IMR-90 (cell line): Measurements from ENCODE around the gene SLC44A1.

ENCODE experiments used
- CEBPB ChIP-seq: IDR thresholded peaks from 2 replicates; pipeline ENCODE4 v1.6.1; 2012; ENCODE audit warnings: low read depth, low read length, improper control_type of control experiment
- CHD1 ChIP-seq: IDR thresholded peaks from 2 replicates; pipeline ENCODE4 v1.6.1; 2012; ENCODE audit warnings: low read depth, low read length, improper control_type of control experiment
- MAFK ChIP-seq: IDR thresholded peaks from 2 replicates; pipeline ENCODE4 v1.6.1; 2012; ENCODE audit warnings: low read depth, low read length, improper control_type of control experiment
- NFE2L2 ChIP-seq: fragments of 150-350 bp; IDR thresholded peaks from 2 replicates; pipeline ENCODE4 v1.6.1; 2016; ENCODE audit warnings: low read depth, mild to moderate bottlenecking, low read length
- POLR2A ChIP-seq: IDR thresholded peaks from 2 replicates; pipeline ENCODE4 v1.6.1; 2012; ENCODE audit warnings: mild to moderate bottlenecking, low read depth, low read length
- RAD21 ChIP-seq: IDR thresholded peaks from 2 replicates; pipeline ENCODE4 v1.6.1; 2012; ENCODE audit warnings: low read length, improper control_type of control experiment
- SMC3 ChIP-seq: fragments of 150-350 bp; IDR thresholded peaks from 2 replicates; pipeline ENCODE4 v1.6.1; 2016; ENCODE audit warnings: low read depth, mild to moderate bottlenecking, antibody characterized with exemption, low read length, moderate library complexity
- TF ChIP-seq, protein P1 (sequence below): conservative IDR thresholded peaks from 2 replicates; pipeline ENCODE4 v1.5.1; 2012; ENCODE audit warnings: mild to moderate bottlenecking, low read depth, low read length, improper control_type of control experiment

DNA sequence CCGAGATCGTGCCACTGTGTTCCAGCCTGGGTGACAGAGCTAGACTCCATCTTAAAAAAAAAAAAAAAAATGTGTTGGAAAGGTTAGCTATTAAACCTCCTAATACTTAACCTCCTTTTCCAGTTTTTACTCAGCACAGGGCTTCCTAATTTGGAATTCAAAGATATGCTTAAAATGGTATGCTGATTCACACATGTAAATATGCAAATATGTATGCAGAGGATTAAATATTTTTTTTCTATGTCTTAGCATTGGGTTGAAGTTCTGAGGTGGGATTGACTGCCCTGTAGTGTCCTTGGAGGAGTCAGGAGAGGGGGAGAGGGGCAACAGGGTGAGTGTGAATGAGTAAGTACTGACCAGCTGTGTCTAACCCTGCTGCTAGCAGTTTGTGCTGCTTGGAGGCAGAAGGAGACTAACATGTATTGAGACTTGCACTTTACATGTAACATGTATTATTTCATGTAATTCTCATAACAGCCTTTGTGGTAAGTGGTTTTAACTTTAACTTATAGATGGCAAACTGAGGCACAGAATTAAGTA is 63.2 kb downstream of the SLC44A1 start:
- TF ChIP-seq RAD21 (no peak), SMC3 (no peak), NFE2L2 (no peak), POLR2A (no peak), CHD1 (no peak), CEBPB (no peak), MAFK (no peak)
- TF ChIP-seq, protein P1, sequence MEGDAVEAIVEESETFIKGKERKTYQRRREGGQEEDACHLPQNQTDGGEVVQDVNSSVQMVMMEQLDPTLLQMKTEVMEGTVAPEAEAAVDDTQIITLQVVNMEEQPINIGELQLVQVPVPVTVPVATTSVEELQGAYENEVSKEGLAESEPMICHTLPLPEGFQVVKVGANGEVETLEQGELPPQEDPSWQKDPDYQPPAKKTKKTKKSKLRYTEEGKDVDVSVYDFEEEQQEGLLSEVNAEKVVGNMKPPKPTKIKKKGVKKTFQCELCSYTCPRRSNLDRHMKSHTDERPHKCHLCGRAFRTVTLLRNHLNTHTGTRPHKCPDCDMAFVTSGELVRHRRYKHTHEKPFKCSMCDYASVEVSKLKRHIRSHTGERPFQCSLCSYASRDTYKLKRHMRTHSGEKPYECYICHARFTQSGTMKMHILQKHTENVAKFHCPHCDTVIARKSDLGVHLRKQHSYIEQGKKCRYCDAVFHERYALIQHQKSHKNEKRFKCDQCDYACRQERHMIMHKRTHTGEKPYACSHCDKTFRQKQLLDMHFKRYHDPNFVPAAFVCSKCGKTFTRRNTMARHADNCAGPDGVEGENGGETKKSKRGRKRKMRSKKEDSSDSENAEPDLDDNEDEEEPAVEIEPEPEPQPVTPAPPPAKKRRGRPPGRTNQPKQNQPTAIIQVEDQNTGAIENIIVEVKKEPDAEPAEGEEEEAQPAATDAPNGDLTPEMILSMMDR = no peak
